Measurements from ENCODE around the gene PPIL6. TPM values are rescaled to one million over a fixed set of nuclear protein-coding genes. Genes with fewer than 3 reads are reported as not detected.

Gene PPIL6
- total RNA-seq, 4 donors from 2014 or later = 1.9 to 9.0 (median 2.5) TPM

DNA sequence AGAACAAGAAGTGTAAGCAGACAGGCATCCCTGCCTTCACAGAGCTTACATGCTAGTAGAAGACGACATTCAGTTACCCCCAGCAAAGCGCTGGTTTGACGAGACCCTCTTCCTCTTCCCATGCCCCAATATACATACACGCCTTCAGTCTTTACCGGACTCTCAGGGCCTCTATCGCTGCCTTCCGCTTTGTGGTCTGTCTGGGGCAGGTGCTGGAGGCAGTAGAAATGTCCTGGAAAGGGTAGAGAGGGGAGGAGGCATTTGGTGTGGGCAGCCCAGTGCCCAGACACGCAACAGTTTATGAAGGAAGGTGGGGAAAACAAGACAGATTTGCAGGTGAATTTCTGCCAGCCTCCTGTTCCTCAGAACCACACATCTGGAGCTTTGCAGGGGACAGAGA lies 6.1 kb upstream of the PPIL6 start:
- Histone ChIP-seq H3K27me3 (no peaks in the 10 kb centered on the region), H3K9me3 (no peaks in the 10 kb centered on the region), H3K27ac (no peak overlapping the region), H3K36me3 (peaks cover 0 to 52% of the 10 kb centered on the region in 2 donors), H3K4me3 (no peak overlapping the region), H3K4me1 (peaks cover 0 to 15% (median 8%) of the 10 kb centered on the region in 3 donors)
- WGBS, 2 donors (ENCODE audit: low coverage in 1 of 2) = 90% methylated on average over 4 to 7 of the region's 8 CpGs
- no peak for ATAC-seq
- TF ChIP-seq CTCF (IDR thresholded peaks at IDR 0.05) = no peak
- TF ChIP-seq POLR2A (IDR thresholded peaks at IDR 0.05) = no peak
- no peak for TF ChIP-seq POLR2AphosphoS5 (IDR thresholded peaks at IDR 0.05)
- TF ChIP-seq EP300 (IDR thresholded peaks at IDR 0.05) = no peak

- TF ChIP-seq EP300 (IDR thresholded peaks at IDR 0.05) = no peak
- Histone ChIP-seq H3K36me3 (peaks cover 0 to 49% of the 10 kb centered on the region in 2 donors), H3K4me1 (peaks cover 0 to 20% (median 10%) of the 10 kb centered on the region in 3 donors), H3K27me3 (no peaks in the 10 kb centered on the region), H3K9me3 (no peaks in the 10 kb centered on the region), H3K4me3 (no peak overlapping the region), H3K27ac (no peak overlapping the region)
- 94% methylated on average over 6 of the region's 15 CpGs; no CpG with 5 or more reads in 1 of the 2 donors for WGBS, 2 donors (ENCODE audit: low coverage in 1 of 2)
- no peak for ATAC-seq
These were observed 5.6 kb upstream of the PPIL6 start for GRCh38 chr6:109446072-109446471.

GRCh38 chr6:109445382-109445781 lies 5.0 kb upstream of the PPIL6 start:
- Histone ChIP-seq H3K27ac (no peak overlapping the region), H3K9me3 (no peaks in the 10 kb centered on the region), H3K36me3 (peaks cover 0 to 49% of the 10 kb centered on the region in 2 donors), H3K4me1 (peaks cover 0 to 21% (median 10%) of the 10 kb centered on the region in 3 donors), H3K4me3 (no peak overlapping the region), H3K27me3 (no peaks in the 10 kb centered on the region)
- TF ChIP-seq POLR2AphosphoS5 (IDR thresholded peaks at IDR 0.05) (no peak), CTCF (IDR thresholded peaks at IDR 0.05) (no peak), EP300 (IDR thresholded peaks at IDR 0.05) (no peak), POLR2A (IDR thresholded peaks at IDR 0.05) (no peak)
- ATAC-seq = no peak
- WGBS, 2 donors (ENCODE audit: low coverage in 1 of 2) = 76 to 80% methylated on average over 1 to 5 of the region's 9 CpGs

GRCh38 chr6:109443425-109443950 lies 3.1 kb upstream of the PPIL6 start:
- Histone ChIP-seq H3K4me1 (peaks cover 0 to 34% (median 19%) of the 10 kb centered on the region in 3 donors), H3K27me3 (no peaks in the 10 kb centered on the region), H3K9me3 (no peaks in the 10 kb centered on the region), H3K36me3 (peaks cover 0 to 49% of the 10 kb centered on the region in 2 donors), H3K4me3 (no peak overlapping the region), H3K27ac (no peak overlapping the region)
- WGBS, 2 donors (ENCODE audit: low coverage in 1 of 2) = 60% methylated on average over 1 of the region's 10 CpGs; no CpG with 5 or more reads in 1 of the 2 donors
- TF ChIP-seq EP300 (IDR thresholded peaks at IDR 0.05) (no peak), POLR2AphosphoS5 (IDR thresholded peaks at IDR 0.05) (no peak), CTCF (IDR thresholded peaks at IDR 0.05) (no peak), POLR2A (IDR thresholded peaks at IDR 0.05) (no peak)
- no peak for ATAC-seq

DNA sequence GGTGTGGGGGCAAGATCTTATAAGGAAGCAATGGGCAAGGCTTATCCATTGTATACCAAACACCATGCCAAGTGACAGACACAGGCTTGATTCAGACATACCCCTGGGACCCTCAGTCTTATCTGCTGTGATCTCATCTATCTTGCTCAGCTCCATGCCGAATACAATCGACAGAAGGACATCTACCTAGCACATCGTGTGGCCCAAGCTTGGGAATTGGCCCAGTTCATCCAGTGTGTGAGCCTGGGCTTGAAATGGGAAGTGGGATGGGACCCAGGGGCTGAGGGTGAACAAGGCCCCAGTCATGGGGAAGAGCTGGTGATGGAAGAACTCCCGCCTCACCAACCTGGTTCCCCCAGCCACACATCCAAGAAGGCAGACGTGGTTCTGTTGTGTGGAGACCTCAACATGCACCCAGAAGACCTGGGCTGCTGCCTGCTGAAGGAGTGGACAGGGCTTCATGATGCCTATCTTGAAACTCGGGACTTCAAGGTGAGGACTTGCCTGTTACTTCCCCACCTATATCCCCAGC lies 2.0 kb upstream of the PPIL6 start:
- no peak for TF ChIP-seq EP300 (IDR thresholded peaks at IDR 0.05)
- no peak for TF ChIP-seq POLR2A (IDR thresholded peaks at IDR 0.05)
- TF ChIP-seq CTCF (IDR thresholded peaks at IDR 0.05) = no peak
- no peak for TF ChIP-seq POLR2AphosphoS5 (IDR thresholded peaks at IDR 0.05)
- Histone ChIP-seq H3K36me3 (peaks cover 0 to 49% of the 10 kb centered on the region in 2 donors), H3K4me3 (no peak overlapping the region), H3K9me3 (no peaks in the 10 kb centered on the region), H3K27ac (no peak overlapping the region), H3K4me1 (peaks cover 0 to 34% (median 19%) of the 10 kb centered on the region in 3 donors), H3K27me3 (no peaks in the 10 kb centered on the region)
- WGBS, 2 donors (ENCODE audit: low coverage in 1 of 2) = 100% methylated on average over 2 to 3 of the region's 6 CpGs
- no peak for ATAC-seq

Measured in gastroesophageal sphincter (tissue), 4 donors.